ENCODE measurements around the gene CES4A.

Gene CES4A

DNA sequence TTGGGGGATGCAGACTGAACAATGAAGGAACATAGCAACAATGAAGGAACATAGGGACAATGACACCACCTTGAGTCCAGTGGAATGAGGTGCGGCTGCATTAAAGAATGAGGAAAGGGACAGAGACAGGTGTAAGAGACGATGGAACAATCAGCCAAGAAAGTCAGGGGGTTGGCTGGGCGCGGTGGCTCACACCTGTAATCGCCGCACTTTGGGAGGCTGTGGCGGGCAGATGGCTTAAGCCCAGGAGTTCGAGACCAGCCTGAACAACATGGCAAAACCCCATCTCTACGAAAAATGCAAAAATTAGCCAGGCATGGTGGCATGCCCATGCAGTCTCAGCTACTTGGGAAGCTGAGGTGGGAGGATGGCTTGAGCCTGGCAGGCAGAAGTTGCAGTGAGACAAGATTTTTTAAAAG is 26.9 kb downstream of the CES4A start:
- H3K4me3 ChIP-seq (replicated peaks; ENCODE audit: low read depth, low read length): no peak overlapping the region
- TF ChIP-seq, protein P1, sequence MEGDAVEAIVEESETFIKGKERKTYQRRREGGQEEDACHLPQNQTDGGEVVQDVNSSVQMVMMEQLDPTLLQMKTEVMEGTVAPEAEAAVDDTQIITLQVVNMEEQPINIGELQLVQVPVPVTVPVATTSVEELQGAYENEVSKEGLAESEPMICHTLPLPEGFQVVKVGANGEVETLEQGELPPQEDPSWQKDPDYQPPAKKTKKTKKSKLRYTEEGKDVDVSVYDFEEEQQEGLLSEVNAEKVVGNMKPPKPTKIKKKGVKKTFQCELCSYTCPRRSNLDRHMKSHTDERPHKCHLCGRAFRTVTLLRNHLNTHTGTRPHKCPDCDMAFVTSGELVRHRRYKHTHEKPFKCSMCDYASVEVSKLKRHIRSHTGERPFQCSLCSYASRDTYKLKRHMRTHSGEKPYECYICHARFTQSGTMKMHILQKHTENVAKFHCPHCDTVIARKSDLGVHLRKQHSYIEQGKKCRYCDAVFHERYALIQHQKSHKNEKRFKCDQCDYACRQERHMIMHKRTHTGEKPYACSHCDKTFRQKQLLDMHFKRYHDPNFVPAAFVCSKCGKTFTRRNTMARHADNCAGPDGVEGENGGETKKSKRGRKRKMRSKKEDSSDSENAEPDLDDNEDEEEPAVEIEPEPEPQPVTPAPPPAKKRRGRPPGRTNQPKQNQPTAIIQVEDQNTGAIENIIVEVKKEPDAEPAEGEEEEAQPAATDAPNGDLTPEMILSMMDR (IDR thresholded peaks at IDR 0.05; ENCODE audit: low read length, missing control alignments): peak; percentile 2
- DNase-seq (ENCODE audit: low read depth): no peak

DNA sequence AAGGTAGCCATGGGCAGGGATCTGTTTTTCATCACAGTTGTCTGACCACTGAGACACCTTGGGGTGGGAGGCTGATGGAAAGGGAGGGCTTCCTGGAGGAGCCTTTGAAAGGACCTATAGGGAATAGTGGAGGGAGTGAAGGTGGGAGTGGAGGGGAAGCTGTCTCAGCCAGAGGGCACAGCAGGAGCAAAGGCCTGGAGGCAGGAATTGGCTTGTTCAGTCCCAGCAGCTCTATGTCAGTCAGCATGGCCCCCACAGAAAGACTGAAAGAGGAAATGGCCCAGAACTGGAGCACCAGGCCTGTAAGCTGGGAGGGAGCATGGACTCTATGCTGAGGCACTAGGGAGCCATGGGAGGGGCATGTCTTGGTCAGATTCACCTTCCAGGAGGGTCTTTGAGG is 27.8 kb downstream of the CES4A start:
- TF ChIP-seq, protein P1 (IDR thresholded peaks at IDR 0.05; ENCODE audit: low read length, missing control alignments): no peak
- DNase-seq (ENCODE audit: low read depth): no peak
- no peak overlapping the region for H3K4me3 ChIP-seq (replicated peaks; ENCODE audit: low read depth, low read length)

GRCh38 chr16:67016681-67017420 is 28.5 kb downstream of the CES4A start:
- DNase-seq (ENCODE audit: low read depth): no peak
- H3K4me3 ChIP-seq (replicated peaks; ENCODE audit: low read depth, low read length): no peak overlapping the region
- TF ChIP-seq, protein P1 (IDR thresholded peaks at IDR 0.05; ENCODE audit: low read length, missing control alignments): no peak

DNA sequence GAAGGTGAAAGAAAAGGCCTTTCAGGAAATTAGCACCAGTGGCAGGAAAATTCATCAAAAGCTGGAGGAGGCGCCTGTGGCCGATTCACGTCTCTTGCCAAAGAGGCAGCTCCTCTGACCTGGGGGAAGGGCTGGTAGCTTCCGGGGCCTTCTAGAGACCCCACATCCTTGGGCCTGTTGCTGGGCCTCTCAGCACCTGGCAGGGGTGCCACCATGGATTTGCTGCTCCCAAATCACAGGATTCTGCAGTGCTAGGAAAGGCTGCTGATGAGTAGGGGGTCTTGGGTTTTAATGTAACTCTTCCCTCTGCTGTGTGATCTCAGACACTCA is 29.0 kb downstream of the CES4A start:
- H3K4me3 ChIP-seq (replicated peaks; ENCODE audit: low read depth, low read length): no peak overlapping the region
- TF ChIP-seq, protein P1 (IDR thresholded peaks at IDR 0.05; ENCODE audit: low read length, missing control alignments): no peak
- DNase-seq (ENCODE audit: low read depth): no peak

GRCh38 chr16:67017810-67018488 is 29.6 kb downstream of the CES4A start:
- no peak overlapping the region for H3K4me3 ChIP-seq (replicated peaks; ENCODE audit: low read depth, low read length)
- TF ChIP-seq, protein P1 (IDR thresholded peaks at IDR 0.05; ENCODE audit: low read length, missing control alignments): peak; percentile 75
- peak; percentile 92 for DNase-seq (ENCODE audit: low read depth)

DNA sequence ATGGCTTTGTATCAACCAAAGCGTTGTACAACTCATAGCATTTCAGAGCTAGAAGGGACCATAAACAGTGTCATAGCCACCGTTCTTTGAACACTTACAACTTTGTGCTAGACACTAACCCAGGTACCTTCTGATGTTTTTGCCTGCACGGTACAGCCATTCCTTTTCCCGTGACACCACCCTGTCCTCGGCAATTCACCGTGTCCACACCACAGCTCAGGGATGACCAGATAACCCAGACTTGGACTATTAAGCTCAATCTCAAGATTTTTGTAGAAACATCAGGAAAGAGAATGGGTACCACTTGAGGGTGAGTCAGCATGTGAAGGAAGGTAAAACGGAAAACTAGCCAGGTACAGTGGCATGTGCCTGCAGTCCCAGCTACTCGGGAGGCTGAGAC is 30.8 kb downstream of the CES4A start:
- no peak for DNase-seq (ENCODE audit: low read depth)
- TF ChIP-seq, protein P1 (IDR thresholded peaks at IDR 0.05; ENCODE audit: low read length, missing control alignments): no peak
- H3K4me3 ChIP-seq (replicated peaks; ENCODE audit: low read depth, low read length): no peak overlapping the region

Measured in fibroblast of pulmonary artery (primary cell).